Astrocyte of the hippocampus (primary cell): ENCODE results near the gene UBE2V1.
"Not testable (repeated sequence)": the region's sequence is repeated elsewhere in the genome, so short reads cannot be mapped to it uniquely, and the experiment has no call there.

Experiments
- DNase-seq: peaks from one replicate; pipeline ENCODE4 v3.0.0; 2011; ENCODE audit warnings: low read depth, low spot score

The UBE2V1 gene

DNA sequence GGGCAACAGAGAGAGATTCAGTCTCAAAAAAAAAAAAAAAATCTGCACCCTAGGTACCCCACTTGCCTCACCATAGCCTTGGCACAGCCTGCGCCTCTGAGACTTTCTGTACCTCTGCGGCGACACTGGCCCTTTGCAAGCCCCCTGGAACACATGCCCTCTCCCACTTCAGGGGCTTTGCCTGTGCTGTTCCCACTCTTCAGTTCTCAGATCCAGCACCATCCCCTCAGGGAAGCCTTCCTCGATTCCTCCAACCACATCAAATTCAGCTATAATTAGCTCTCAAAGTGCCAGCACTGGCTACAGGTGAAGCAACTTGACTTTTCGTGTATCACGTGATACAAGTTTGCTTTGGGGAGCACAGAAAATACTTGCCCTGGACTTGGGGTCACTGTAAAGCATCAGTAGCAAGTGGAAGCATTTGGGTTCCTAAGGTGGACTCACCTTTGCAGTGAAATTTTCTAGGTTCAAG lies 2.1 kb upstream of the UBE2V1 start:
- no peak for DNase-seq

DNA sequence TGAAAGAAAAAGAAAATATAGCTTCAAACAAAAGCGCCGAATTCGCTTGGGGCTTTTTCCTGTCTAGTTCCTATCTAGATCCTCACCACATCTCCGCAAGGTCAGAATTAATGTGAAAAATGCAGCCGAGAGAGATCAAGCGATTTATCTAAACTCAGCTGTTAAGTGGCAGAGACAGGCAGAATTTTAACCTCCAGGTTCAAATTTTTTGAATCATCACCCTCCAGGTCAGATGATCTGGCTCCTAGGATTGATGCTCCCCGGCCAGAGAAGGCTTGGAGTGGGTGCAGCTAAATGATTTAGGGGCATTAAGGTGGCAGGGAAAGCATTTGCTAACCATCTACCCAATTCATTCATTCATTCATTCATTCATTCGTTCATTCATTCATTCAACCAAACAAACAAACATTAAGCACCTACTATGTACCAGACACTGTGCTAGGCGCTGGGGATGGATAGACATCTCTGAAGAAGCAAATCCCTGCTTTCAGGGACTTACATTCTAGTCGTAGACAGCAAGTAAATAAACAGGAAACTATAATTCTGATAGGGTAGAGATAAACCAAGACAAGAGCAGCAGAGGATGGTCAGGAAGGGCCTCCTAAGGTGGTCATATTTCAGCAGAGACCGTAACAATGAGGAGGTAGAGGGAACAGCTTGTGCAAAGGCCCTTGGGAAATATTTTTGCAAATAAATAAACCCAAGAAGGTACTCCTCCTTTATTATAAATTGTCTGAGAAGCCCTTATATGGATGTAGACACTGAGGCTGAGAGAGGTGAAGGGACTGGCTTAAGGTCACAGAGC lies 672 bp upstream of the UBE2V1 start:
- no peak for DNase-seq

DNA sequence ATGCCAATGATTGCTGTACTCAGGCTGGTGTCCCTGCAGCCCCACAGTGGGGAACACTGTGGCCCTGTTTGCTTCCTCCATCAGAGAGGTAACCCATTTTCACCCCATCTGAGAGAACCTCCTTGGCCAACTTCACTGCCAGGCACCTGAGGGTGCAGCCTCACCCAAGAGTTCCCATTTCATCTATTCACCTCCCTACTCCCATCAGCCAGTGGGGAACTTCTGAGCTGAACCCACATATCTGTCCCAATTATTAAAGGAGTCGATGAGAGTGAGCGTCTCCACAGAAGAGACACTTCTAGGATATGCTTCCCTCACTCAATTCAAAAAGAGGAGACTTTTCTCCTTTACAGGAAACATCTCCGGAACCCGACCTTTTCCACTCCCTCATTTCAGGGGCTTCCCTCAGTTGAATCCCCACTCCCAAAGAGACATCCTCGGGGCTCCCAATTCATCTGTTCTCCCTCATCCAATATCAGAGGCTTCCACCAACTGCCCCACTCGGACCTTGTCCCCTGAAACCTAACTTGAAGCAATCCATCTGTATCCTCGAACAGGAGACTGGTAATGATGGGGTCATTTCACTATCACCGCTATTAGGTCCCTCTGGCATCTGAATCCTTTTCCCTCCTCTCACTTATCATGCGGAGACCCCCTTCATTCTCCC lies 988 bp downstream of the UBE2V1 start:
- DNase-seq, result no peak

DNA sequence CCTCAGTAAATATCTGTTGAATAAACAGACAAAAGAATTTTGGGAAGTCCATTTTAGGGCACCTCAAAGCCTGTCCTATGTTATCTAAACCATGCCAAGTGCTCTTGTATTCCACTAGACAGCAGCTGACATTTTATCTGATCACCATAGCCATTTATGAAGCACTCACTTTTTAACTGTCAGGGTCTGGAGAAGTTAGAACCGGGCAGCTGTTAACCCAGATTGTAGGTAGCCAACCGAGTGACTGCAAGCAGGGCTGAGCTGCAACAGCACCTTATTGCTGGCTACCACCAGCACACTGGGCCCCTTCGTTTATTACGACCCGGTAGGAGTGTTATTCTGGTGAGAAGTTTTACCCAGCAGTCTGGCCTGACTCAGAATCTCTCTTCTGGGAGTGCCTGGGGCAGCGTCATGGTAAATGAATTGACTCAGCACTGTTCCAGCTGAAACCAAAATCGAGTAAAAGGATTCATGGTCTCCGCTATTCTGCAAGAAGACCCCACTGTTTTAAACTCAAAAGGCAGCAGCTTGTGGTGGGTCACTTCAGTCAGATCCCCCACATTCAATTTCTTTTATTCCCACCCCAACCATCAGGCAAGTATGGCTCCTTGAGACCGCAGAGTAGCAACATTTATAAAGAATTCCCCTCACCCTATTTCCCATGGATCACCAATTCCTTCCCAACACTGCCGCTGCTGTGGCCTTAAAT lies 1.7 kb downstream of the UBE2V1 start:
- DNase-seq, result peak; percentile 71

DNA sequence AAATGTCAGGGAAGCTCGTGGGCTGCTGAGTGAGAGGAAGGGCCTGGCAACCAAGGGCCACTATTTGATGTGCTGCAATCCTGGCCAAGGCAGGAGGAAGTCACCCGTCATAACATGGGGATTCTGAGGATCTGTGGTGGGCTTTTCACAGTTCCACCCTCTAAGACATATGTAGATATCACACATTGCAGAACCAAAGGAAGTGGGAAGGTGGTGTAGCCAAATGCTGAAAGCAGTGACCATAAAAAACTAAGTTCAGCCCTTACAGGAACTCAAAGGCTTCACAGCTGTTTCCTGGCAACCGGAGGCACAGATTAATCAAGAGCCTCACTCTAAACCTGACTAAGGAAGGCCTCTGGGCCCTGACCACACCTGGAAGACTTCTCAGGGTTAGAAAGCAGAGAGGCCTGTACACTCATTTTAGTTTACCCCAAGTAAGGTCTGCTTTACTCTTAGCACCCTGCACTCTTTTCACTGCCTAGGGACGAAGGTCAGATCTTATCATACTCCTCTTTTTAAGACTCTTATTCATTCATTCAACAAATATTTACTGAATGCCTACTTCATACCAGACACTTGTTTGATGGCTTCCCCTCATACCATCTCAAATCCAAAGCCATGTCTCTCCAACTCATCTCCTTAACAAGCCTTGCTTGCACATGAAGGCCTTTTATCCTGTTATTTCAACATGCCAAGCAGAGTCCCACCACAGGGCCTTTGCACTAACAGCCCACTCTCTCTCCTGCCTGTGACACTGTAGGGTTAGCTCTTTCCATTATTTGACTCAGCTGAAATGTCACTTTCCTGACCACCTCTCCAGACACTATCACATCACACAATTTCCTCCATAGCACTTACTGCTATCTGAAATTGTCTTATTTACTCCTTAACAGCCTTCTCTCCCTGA lies 2.6 kb downstream of the UBE2V1 start:
- peak; percentile 52 for DNase-seq

DNA sequence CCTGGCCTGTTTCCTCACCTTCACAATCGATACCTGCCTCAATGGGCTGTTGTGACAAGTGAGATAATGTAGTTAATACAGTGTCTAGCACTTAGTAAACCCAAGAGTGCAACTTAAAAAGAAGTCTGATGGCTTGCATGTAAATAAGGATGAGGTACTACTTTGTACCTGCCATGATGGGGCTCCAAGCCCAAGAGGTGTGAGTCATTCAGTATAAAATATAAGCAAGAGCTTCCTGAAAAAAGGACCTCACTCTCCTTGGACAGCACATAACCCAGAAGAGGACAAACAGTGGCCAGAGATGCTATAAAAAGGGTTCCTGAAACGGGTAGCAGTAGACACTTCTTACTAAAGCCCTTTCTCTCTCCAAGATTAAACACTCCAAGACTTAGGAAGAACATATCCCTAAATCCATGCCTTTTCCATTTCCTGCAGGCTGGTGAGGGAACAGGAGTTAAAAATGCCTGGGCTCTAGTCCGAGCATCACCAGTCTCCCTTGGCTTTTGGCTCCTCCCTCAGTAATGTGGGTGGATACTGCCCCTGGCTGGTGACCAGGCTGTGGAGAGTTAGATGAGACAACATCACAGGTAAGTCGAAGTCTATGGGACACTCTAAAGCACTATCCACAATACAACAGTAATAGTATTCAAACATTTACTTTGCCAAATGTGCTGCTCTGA lies 4.3 kb downstream of the UBE2V1 start:
- DNase-seq, result no peak

DNA sequence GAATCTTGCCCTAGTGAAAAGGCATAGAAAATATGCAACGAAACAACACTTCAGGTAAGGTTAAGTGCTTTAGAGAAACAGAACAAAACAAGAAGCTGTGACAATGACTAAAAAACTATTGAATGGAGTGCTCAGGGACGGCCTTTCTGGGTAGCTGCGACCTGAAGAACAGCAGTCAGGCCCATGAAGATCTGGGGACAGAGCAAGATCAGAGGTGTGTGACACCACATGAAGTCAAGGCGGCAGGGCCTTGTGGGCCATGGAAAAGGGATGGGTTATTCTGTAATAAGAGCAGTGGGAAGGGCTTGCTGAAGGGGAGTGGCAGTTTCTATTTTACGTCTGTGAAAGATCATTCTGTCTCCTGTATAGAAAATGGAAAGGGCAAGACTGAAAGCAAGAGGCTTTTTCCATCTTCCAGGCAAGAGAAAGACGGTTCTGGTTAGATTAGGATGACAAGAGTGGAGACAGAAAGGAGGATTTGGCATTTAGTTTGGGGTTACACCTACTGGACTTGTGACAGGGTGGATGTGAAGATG lies 5.1 kb downstream of the UBE2V1 start:
- DNase-seq, result no peak

DNA sequence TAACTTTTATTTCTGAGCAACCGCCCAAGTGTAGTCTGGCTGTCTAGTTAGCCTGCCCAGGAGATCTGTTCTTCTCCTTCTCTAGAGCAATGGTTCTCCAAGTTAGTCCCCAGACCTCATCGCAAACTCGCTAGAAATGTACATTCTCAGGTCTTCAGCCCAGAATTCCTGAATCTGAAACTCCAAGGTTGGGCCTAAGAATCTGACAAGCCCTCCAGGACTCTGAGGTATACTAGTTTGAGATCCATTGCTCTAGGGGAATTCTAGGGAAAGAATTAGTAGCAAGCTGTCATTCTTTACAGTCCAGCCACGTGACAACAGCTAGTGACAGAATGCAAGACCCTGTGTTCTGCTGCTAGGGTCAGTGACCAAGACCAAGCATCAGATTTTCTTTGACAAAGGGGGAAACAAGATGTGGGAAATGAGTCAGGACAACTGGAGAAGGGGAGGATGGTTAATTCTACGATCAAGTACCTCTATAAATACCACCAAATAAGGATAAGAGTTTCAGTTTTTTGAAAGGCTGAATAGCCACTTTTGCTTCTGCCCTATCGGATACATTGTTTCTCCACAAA lies 5.8 kb downstream of the UBE2V1 start:
- peak; percentile 41 for DNase-seq

DNA sequence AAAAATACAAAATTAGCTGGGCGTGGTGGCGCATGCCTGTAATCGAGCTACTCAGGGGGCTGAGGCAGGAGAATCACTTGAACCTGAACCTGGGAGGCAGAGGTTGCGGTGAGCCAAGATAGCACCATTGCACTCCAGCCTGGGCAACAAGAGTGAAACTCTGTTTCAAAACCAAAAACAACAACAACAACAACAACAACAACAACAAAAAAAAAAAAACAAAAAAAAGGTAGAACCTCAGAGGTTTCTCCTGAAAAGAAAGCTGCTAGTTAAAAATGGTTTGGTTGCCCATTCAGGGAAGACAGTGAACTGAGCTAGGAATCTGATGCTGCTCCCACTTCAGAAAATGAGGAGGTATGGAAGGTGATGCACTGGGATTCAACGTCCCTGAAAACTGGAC lies 6.3 kb downstream of the UBE2V1 start:
- not testable (repeated sequence) for DNase-seq

DNA sequence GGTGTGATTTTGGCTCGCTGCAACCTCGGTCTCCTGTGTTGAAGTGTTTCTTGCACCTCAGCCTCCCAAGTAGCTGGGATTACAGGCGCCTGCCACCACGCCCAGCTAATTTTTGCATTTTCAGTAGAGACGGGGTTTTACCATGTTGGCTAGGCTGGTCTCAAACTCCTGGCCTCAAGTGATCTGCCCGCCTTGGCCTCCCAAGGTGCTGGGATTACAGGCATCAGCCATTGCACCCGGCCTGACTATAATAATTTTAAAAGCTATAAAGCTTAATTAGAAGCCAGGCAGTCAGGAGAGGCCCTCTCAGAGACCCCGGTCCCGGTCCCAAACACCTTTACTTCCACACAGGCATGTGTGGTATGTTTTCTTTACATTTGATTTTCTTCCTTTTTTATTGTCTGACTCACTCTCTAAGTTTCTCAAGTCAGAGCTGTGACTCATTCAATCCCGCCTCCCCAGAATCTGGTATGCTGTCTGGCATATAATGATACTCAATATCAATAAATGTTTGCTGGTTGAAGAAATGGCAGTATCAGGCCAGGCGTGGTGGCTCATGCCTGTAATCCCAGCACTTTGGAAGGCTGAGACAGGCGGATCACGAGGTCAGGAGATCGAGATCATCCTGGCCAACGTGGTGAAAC lies 9.4 kb downstream of the UBE2V1 start:
- DNase-seq, result peak; percentile 85

DNA sequence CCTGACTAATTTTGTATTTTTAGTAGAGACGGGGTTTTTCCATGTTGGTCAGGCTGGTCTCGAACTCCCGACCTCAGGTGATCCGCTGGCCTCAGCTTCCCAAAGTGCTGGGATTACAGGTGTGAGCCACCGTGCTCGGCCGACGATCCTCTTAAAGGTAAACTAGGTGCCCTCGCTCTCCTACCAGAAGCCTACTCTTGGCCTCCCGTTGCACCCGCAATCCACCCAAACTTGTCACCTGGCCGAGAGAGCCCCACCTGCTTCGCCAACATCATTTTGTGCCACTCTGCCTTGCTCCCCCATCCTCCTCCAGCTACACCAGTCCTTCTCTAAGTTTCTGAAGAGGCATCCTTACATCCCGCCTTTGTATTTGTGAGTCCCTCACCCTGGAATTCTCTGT lies 10.4 kb downstream of the UBE2V1 start:
- DNase-seq, result not testable (repeated sequence)

DNA sequence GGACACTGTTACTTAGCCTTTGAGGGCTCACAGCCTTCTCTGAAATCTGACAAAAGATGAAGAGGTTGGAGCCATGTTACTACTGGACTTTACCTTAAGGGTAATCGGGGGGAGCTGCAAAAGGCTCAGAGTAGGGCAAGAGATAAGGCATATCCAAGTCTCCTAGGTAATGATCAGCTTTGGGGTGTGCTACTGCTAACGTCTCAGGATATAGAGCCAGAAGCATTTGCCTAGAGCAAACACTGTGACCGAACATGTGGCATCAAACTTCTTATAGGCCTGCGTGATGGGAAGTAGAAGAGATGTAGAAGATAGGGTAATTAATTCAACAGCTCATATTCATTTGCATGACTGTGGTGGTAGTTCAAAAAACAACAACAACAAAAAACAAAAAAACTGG lies 11.1 kb downstream of the UBE2V1 start:
- no peak for DNase-seq

DNA sequence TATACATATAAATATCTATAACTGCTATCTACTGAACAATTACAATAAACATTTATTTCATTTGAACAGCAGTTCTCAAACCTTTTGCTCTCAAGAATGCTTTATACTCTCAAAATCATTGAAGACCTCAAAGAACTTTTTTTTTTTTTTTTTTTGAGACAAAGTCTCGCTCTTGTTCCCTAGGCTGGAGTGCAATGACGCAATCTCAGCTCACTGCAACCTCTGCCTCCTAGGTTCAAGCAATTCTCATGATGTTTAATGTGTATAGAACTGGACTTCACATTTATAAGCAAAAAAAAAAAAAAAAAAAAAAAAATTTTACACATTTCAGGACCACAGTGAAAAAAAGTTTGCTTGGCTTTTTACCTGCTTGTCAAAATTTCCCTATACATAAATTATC lies 11.7 kb downstream of the UBE2V1 start:
- no peak for DNase-seq

DNA sequence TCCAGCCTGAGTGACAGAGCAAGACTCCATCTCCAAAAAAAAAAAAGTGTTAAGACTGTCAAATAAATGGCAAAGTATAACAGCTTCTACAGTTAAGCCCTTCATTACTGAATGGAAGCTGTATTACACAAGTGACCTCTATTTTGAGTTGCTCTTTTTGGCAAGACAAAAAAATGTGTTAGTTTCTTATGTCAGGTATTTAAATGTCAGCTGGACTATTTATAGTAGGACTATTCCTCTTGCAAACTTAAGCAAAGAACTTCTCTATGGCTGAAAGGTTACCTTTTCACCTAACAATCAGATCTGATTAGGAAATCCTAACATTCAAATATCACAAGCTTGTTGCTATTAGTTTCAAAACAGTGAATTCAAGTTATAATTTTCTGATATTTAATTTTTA lies 12.4 kb downstream of the UBE2V1 start:
- DNase-seq, result no peak

DNA sequence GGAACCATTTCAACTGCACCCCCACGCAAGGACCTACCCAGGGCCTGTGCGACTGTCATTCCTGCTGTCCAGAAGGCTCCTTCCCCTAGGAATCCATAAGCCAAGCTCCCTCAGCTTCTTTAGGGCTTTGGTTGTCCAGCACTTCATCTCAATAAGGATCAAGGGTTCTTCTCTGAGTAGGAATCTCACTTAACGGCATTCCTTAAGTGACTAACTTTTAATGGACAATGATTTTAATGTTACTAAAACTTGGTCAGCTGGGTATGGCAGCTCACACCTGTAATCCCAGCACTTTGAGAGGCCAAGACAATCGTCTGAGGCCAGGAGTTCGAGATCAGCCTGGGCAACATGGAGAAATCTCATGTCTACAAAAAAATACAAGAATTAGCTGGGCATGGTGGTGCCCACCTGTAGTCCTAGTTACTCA lies 13.4 kb downstream of the UBE2V1 start:
- DNase-seq, result no peak

DNA sequence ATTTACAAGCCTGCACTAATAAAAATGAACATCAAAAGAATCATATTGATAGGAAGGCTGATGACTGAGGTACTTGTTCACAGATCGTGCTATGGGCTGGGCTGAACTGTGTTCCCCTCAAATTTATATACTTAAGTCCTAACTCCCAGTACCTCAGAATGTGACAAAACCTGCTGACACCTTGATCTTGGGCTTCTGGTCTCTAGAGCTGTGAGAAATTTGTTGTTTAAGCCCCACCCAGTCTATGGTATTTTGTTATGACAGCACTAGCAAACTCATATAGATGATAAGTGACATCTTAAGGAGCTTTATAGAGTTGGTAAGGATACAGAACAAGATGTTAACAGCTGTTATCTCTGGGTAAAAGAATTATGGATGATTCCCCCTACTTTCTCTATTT lies 13.8 kb downstream of the UBE2V1 start:
- DNase-seq, result no peak

DNA sequence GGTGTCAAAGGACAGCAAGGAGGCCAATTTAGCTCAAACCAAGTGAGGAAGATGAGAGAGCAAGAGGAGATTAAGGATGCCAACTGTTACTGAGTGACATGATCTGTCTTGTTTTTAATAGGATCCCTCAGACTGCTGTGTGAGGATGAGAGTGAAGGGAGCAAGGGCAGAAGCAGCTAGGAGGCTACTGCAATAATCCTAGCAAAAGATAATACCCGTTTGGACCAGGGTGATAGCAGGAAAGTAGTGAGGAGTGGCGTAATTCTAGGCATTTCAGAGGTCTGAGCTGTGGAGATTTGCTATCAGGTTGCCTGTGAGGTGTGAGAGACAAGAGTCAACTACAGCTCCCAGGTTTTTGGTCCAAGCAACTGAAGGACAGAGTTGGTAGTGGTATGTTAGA lies 14.7 kb downstream of the UBE2V1 start:
- no peak for DNase-seq

DNA sequence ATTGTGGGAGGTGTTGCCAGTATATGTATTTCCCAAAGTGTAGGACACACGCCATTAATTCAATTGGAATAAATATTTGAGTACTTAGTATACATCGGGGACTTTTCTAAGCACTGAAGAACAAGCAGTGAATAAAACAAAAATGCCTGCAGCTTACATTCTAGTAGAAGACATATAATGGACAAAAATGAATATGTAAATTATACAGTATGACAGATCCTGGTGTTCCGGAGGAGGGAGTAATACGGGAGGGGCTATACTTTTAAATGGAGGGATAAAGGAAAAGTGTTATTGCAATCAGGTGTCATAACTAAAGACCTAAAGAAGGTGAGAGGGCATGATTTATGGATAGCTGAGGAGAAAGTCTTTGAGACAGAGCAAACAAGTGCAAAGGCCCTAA lies 15.1 kb downstream of the UBE2V1 start:
- DNase-seq, result no peak

DNA sequence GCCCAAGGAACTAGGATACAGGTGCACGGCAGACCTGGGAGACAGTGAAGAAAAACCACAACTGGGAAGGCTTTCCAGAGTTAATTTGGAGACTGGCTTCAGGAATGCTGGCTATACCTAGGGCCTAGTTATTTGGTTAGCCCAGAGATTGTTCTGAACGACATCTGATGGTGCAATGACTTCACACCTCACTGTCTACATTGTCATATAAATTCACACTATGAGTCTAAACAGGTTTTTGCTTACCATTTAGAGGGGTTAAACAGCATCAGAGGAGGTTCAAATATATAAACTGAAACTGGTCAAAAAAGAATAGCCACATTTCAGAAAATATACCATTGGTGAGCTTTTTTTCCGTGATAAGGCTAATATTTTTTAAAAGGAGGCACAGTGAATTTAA lies 16.7 kb downstream of the UBE2V1 start:
- no peak for DNase-seq
